Loucy (cell line): Measurements from ENCODE around the gene SNX19.

Experiments
- CTCF ChIP-seq: fragments of 200-600 bp; sonication (generic); conservative IDR thresholded peaks from 2 replicates; pipeline ENCODE4 v1.5.1; 2014; ENCODE audit warnings: mild to moderate bottlenecking, antibody characterized with exemption, low read length
- EZH2phosphoT487 ChIP-seq: fragments of 200-600 bp; IDR thresholded peaks from 2 replicates; pipeline ENCODE4 v1.6.1; 2018; ENCODE audit warnings: antibody characterized with exemption, mild to moderate bottlenecking, moderate library complexity, borderline replicate concordance

DNA sequence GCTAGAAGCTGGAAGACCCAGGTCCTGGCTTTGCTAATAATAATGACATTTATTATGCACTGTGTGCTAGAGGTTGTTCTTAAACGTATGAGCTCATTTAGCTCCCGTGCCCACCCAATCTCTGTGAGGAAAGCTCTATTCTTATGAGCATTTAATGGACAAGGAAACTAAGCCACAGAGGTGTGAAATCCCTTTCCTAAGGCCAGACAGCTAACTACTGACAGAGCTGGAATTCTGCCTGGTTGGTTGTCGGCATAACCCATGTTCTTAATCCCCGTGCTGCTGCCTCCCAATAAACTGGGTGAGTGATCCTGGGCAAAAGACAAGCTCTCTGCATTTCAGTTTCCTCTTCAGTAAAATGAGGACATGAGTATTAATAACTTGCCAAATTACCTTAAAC is 49.4 kb downstream of the SNX19 start:
- TF ChIP-seq EZH2phosphoT487 (no peak), CTCF (no peak)
